K562 (cell line): Measurements from ENCODE around the gene GOLGB1. TPM values are rescaled to one million over a fixed set of nuclear protein-coding genes. Genes with fewer than 3 reads are reported as not detected.

Source experiments
- ATAC-seq: fragments of 200-7000 bp; cut with Tn5 transposase; 3 replicates; pipeline ENCODE4 v1.9.1; 2020; ENCODE audit warnings: moderate library complexity
- BruUV-seq: library from RNA; stranded (reverse); fragments of 400-500 nt; replicated peaks from 2 replicates; lab custom pipeline; 2021; lab: Mats Ljungman, UMichigan
- CTCF ChIA-PET: fragments of 300-600 bp; formaldehyde crosslinking; extraction: SDS; loops from one replicate; lab custom pipeline; 2021; ENCODE audit warnings: low intra/inter-chr PET ratio; lab: Yijun Ruan, JAX
- POLR2A ChIA-PET: fragments of 300-600, 350-650 bp; sonication (Branson Sonifier 250); formaldehyde crosslinking; extraction: SDS; loops from one replicate; lab custom pipeline; 2021; ENCODE audit warnings: antibody characterized with exemption, inconsistent platforms; lab: Yijun Ruan, JAX
- DNase-seq, 4 experiments: peaks; one replicate each; pipeline versions ENCODE4 v3.0.0 to v3.0.0-alpha.2; 2011 to 2018; ENCODE audit warnings: low spot score in 3 of 4, mixed read lengths in 3 of 4; ENCODE audit errors: extremely low read depth in 1 of 4
- FAIRE-seq: peaks from 2 replicates; lab custom pipeline; 2011; peaks lifted over from hg19 to GRCh38; lab: Jason Lieb, UNC
- H2AFZ ChIP-seq: 2 replicates; pipeline ENCODE4 v1.6.0; 2011; ENCODE audit warnings: low read depth, low read length, control low read depth, inconsistent platforms
- H3K27ac ChIP-seq: fragments of 200-600 bp; 3 replicates; pipeline ENCODE4 v1.8.0; 2011; ENCODE audit warnings: low read depth, mild to moderate bottlenecking, control low read depth, inconsistent platforms, low read length, moderate library complexity, mixed read lengths; ENCODE audit errors: extremely low read depth
- H3K27me3 ChIP-seq, 2 experiments: fragments of 300-600 bp in 1 of 2; 2 replicates in 1 of 2; 3 replicates in 1 of 2; pipeline versions ENCODE4 v1.6.0 to v1.8.0; 2011; ENCODE audit warnings: inconsistent platforms in 2 of 2, low read length in 2 of 2, mild to moderate bottlenecking in 1 of 2, mixed read lengths in 1 of 2, moderate library complexity in 1 of 2; ENCODE audit not compliant: control insufficient read depth in 2 of 2, insufficient read depth in 2 of 2
- H3K36me3 ChIP-seq: fragments of 300-600 bp; 3 replicates; pipeline ENCODE4 v1.8.0; 2011; ENCODE audit warnings: mild to moderate bottlenecking, low read length, inconsistent platforms; ENCODE audit not compliant: control insufficient read depth, insufficient read depth
- H3K4me1 ChIP-seq, 2 experiments: fragments of 200-600 bp in 1 of 2; replicated peaks in 1 of 2; 2 replicates in 1 of 2; 3 replicates in 1 of 2; pipeline versions ENCODE4 v1.5.1 to v1.8.0; 2011; ENCODE audit warnings: inconsistent platforms in 2 of 2, low read length in 2 of 2, mild to moderate bottlenecking in 1 of 2, mixed read lengths in 1 of 2, moderate library complexity in 1 of 2; ENCODE audit not compliant: control insufficient read depth in 2 of 2, insufficient read depth in 2 of 2
- H3K4me2 ChIP-seq: 2 replicates; pipeline ENCODE4 v1.6.1; 2011; ENCODE audit warnings: low read length, control low read depth, inconsistent platforms, mixed read lengths; ENCODE audit not compliant: insufficient read depth
- H3K4me3 ChIP-seq: fragments of 200-600 bp; sonication (generic), shearing (Covaris generic); 2 replicates; pipeline ENCODE4 v1.5.1; 2016; ENCODE audit warnings: control low read depth, inconsistent platforms
- H3K79me2 ChIP-seq: fragments of 200-600 bp; 3 replicates; pipeline ENCODE4 v1.8.0; 2011; ENCODE audit warnings: low read length, inconsistent platforms; ENCODE audit not compliant: control insufficient read depth, insufficient read depth
- H3K9ac ChIP-seq, 2 experiments: 2 replicates each; pipeline versions ENCODE4 v1.6.0 to v1.6.1; 2011; ENCODE audit warnings: low read depth in 2 of 2, low read length in 2 of 2, control low read depth in 1 of 2, inconsistent platforms in 1 of 2, mild to moderate bottlenecking in 1 of 2, mixed read lengths in 1 of 2; ENCODE audit not compliant: insufficient read depth in 1 of 2
- H3K9me1 ChIP-seq: one replicate; pipeline ENCODE4 v1.6.0; 2011; ENCODE audit warnings: inconsistent platforms, mild to moderate bottlenecking, low read length, moderate library complexity; ENCODE audit not compliant: control insufficient read depth, insufficient read depth
- H3K9me3 ChIP-seq: replicated peaks from 2 replicates; pipeline ENCODE4 v1.5.1; 2011; ENCODE audit warnings: low read depth, low read length, inconsistent platforms; ENCODE audit not compliant: control insufficient read depth, insufficient read depth
- H4K20me1 ChIP-seq: replicated peaks from 2 replicates; pipeline ENCODE4 v1.6.1; 2011; ENCODE audit warnings: low read length, inconsistent platforms, mixed read lengths; ENCODE audit not compliant: control insufficient read depth, insufficient read depth
- C11orf30 ChIP-seq: fragments of 450-650 bp; IDR thresholded peaks from 2 replicates; pipeline ENCODE4 v1.6.1; 2016; ENCODE audit warnings: low read depth, mild to moderate bottlenecking
- CBX1 ChIP-seq: sonication (generic); IDR thresholded peaks from 2 replicates; pipeline ENCODE4 v1.6.1; 2016; ENCODE audit warnings: antibody characterized with exemption, low read depth, mild to moderate bottlenecking
- TEAD2 ChIP-seq: fragments of 450-650 bp; IDR thresholded peaks from 2 replicates; pipeline ENCODE4 v1.6.1; 2016; ENCODE audit warnings: missing genetic modification characterization, control low read depth, missing compliant biosample characterization
- ZBTB11 ChIP-seq, 3 experiments: fragments of 200-800 bp in 1 of 3; fragments of 250-450 bp in 1 of 3; fragments of 450-650 bp in 1 of 3; sonication (Bioruptor Pico) in 1 of 3; sonication (Bioruptor generic) in 1 of 3; formaldehyde crosslinking in 1 of 3; IDR thresholded peaks; 2 replicates each; pipeline versions ENCODE4 v1.6.1 to v1.8.0; 2016 to 2022; ENCODE audit warnings: mild to moderate bottlenecking in 2 of 3, missing genetic modification characterization in 2 of 3, missing compliant biosample characterization in 1 of 3, moderate library complexity in 1 of 3
- ZBTB9 ChIP-seq: fragments of 450-650 bp; formaldehyde crosslinking; IDR thresholded peaks from 2 replicates; pipeline ENCODE4 v1.4.0; 2020; ENCODE audit warnings: mild to moderate bottlenecking, moderate library complexity
- ZNF41 ChIP-seq: fragments of 250-450 bp; sonication (Bioruptor Pico); conservative IDR thresholded peaks from 2 replicates; pipeline ENCODE4 v1.4.0; 2020; ENCODE audit warnings: mild to moderate bottlenecking
- WGBS: fragments of 100-300 bp; shearing (Covaris generic); methylation state at CpG from one replicate; pipeline ENCODE4 v1.1.6; 2016; ENCODE audit warnings: low coverage, mixed read lengths; ENCODE audit not compliant: insufficient coverage; ENCODE audit errors: missing lambda C conversion rate; 5-methylcytosine and 5-hydroxymethylcytosine counted together
- in situ Hi-C: fragments of 300-500 bp; cut with MboI; formaldehyde crosslinking; loops from 4 replicates; pipeline ENCODE4 v1.15.0; 2018; ENCODE audit warnings: inconsistent platforms, mixed read lengths
- intact Hi-C: fragments of 100-400 bp; cut with micrococcal nuclease; formaldehyde crosslinking; loops from 2 replicates; pipeline ENCODE4 v1.14.2; 2022
- polyA plus RNA-seq, 8 experiments: library from polyadenylated mRNA; depleted of rRNA in 4 of 8; stranded (reverse) in 5 of 8; unstranded in 3 of 8; fragments of >200 nt; fragmentation: Nextera tagmentation in 2 of 8; fragmentation: Illumina TruSeq in 1 of 8; extraction: Ambion mirVana in 2 of 8; extraction: Trizol in 1 of 8; gene quantifications; 2 replicates each; pipeline versions ENCODE4 v1.2.1 to v1.2.3, GENCODE V29; 2011 to 2014; ENCODE audit warnings: inconsistent platforms in 1 of 8, missing spikeins in 1 of 8
- total RNA-seq, 7 experiments: library from RNA; depleted of rRNA in 6 of 7; stranded (reverse); fragments of >200 nt in 6 of 7; fragmentation: Illumina TruSeq in 2 of 7; extraction: Trizol in 2 of 7; gene quantifications; 2 replicates each; pipeline versions ENCODE4 v1.2.1 to v1.2.3, GENCODE V29; 2011 to 2021; ENCODE audit warnings: low replicate concordance in 1 of 7

GOLGB1 gene
- total and polyA plus RNA-seq, 9 of the 15 experiments (the other 6 are each of a cell fraction or from before 2014, with no cell fraction given) = 4.0 to 16.3 (median 9.7) TPM

DNA sequence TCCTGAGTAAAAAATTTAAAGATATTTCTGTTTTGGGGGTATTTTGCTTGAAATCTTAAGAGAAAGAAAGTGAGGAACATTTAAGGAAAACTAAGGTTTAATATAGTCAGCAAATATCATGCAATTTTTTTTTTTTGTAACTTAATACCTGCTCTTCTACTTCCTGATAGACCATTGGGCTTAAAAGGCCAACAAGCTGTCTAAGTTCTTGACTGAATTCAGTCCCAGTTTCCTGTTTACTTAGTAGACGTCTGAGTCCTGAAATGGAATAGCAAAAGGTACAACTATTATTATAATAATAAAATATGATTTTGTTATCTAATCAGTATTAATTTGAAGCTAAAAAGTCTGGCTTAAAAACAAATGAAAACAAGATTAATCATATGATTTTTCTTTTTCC, 47.4 kb upstream of the GOLGB1 start:
- Histone ChIP-seq H3K36me3 (peaks cover 53% of the 10 kb centered on the region; the same call in 1 of the 3 replicates), H4K20me1 (no peaks in the 10 kb centered on the region), H3K4me2 (no peak overlapping the region), H3K4me1 (no peaks in the 10 kb centered on the region), H2AFZ (no peak overlapping the region), H3K9ac (no peak overlapping the region), H3K9me1 (no peaks in the 10 kb centered on the region), H3K4me3 (no peak overlapping the region), H3K79me2 (no peaks in the 10 kb centered on the region), H3K27me3 (no peaks in the 10 kb centered on the region), H3K27ac (no peak overlapping the region), H3K9me3 (no peaks in the 10 kb centered on the region; the same call in 1 of the 2 replicates)
- POLR2A ChIA-PET = no interaction called here
- in situ Hi-C loops (no loop called here), intact Hi-C loops (no loop called here)
- ATAC-seq (no peak), DNase-seq (no peak), FAIRE-seq (no peak)
- no TSS peak for BruUV-seq
- TF ChIP-seq ZBTB11 (CRISPR knock-in tag; IDR thresholded peaks at IDR 0.05) (no peak), TEAD2 (tag) (no peak), ZBTB9 (CRISPR knock-in tag) (no peak), ZNF41 (CRISPR knock-in tag) (no peak), C11orf30 (peak; percentile 23; the same call in 1 of the 2 replicates), CBX1 (no peak)
- 100% methylated on average over 1 of the region's 1 CpG for WGBS
- CTCF ChIA-PET = no interaction called here
